ENCODE measurements around the gene SAYSD1. TPM values are rescaled to one million over a fixed set of nuclear protein-coding genes. Genes with fewer than 3 reads are reported as not detected.
A peak's percentile ranks its signal among the peaks of the same experiment; 100 is the strongest.

The SAYSD1 gene, protein sequence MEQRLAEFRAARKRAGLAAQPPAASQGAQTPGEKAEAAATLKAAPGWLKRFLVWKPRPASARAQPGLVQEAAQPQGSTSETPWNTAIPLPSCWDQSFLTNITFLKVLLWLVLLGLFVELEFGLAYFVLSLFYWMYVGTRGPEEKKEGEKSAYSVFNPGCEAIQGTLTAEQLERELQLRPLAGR
- 16.9 and 17.1 TPM in 2 replicates for total RNA-seq

DNA sequence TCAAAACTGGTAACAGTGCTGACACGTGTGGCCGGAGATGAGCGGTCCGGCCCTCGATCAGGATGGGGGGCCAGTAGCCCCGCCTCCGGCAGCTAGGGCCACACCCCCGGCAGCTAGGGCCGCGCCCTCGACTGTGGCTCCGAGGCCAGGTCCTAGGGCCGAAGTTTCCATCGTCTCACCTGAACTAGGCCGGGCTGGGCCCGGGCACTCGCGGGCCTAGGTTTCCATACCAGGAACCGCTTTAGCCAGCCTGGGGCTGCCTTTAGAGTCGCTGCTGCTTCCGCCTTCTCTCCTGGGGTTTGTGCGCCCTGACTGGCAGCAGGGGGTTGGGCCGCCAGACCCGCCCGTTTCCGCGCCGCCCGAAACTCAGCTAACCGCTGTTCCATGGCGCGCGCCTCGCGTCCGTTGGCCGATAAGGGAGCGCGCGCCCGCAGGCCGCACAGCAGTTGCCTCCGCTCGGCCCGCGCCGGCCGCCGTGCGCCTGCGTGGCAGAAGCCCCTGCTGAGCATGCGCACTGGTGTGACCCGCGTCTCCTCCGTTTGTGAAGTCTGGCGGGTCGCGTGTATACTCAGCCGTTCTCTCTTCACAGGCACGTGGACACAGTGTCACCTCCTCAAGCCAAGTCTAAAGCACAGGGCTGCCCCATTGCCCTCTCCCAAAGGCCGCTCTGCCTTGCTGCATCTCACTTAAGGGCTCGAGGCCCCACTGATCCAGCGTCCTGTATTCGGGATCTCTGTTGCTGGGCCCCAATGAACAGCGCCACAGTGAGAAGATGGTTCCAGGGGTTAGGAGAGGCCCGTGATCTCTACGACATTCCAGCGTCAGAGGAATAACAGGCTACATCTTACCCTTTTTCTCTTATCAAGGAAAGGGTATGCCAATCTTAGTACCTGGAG is at the start of gene SAYSD1:
Gene SAYSD1, minus strand, starts transcription at position 483 of the 896 bp plus-strand sequence. Its CDS starts 97 bp downstream, at position 386.
- peaks cover 57% of the 10 kb centered on the region for H3K4me1 Mint-ChIP-seq (ENCODE audit: low read depth)
- no peaks in the 10 kb centered on the region for H3K9me3 Mint-ChIP-seq
- peak; percentile 93 for DNase-seq (ENCODE audit: low spot score)
- peak within 1 kb of the TSS; percentile 99 for H3K27ac Mint-ChIP-seq
- intact Hi-C loops (cut with micrococcal nuclease) = loop anchor here (1.0 to 10.0 kb wide), 7 partner anchors 38 to 1960 kb away; partner anchors contain the start of genes DNAH8, KCNK5, NFYA and OARD1
- H3K36me3 Mint-ChIP-seq (ENCODE audit: low read depth) = peaks cover 19% of the 10 kb centered on the region
- peak within 1 kb of the TSS; percentile 93 for H3K4me3 Mint-ChIP-seq (ENCODE audit: low read depth)
- no peaks in the 10 kb centered on the region for H3K27me3 Mint-ChIP-seq (ENCODE audit: low read depth)

DNA sequence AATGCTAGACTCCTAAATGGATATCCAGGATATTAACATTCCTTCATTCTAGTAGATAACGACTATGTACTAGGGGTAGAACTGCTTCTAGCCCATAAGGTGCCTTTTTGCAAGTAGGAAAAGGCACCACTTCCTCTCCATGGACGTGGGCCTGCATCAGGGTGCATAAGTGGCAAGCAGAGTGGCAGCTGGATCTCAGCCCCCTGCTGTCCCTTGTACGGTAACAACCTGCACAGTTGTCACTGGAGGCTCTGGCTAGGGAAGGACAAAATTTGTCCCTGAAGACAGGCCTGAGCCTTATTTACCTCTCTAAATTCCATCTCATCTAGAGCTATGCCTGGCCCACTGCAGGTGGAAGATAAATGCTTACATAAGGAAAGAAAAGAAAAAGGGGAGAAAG is 42.5 kb upstream of the SAYSD1 start:
- Mint-ChIP-seq H3K27ac (no peak overlapping the region), H3K36me3 (ENCODE audit: low read depth) (peaks cover 21% of the 10 kb centered on the region), H3K4me1 (ENCODE audit: low read depth) (peaks cover 22% of the 10 kb centered on the region), H3K27me3 (ENCODE audit: low read depth) (no peaks in the 10 kb centered on the region), H3K4me3 (ENCODE audit: low read depth) (no peak overlapping the region), H3K9me3 (peaks cover 10% of the 10 kb centered on the region)
- DNase-seq (ENCODE audit: low spot score) = no peak
- intact Hi-C loops (cut with micrococcal nuclease) = no loop called here

DNA sequence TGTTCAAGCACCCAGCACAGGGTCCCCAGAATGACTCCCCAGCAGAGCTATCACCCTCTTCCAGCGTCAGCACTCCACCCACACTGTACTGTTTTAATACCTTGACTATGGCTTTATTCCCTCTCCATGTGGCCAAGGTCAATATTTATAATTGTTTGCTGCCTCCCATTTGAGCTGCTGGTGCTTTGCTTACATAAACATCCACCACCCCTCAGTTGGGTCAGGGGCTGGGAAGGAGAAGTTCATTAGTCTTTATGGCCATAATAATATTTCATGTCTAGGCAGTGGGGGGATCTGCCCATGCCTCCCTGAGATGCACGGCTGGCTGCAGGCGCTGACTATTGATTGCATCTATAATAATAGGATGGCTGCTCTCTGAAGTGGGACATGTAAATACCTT is 41.8 kb upstream of the SAYSD1 start:
- Mint-ChIP-seq H3K4me3 (ENCODE audit: low read depth) (no peak overlapping the region), H3K27ac (no peak overlapping the region), H3K4me1 (ENCODE audit: low read depth) (peaks cover 29% of the 10 kb centered on the region), H3K27me3 (ENCODE audit: low read depth) (no peaks in the 10 kb centered on the region), H3K36me3 (ENCODE audit: low read depth) (peaks cover 21% of the 10 kb centered on the region), H3K9me3 (peaks cover 10% of the 10 kb centered on the region)
- intact Hi-C loops (cut with micrococcal nuclease) = no loop called here
- DNase-seq (ENCODE audit: low spot score) = no peak

DNA sequence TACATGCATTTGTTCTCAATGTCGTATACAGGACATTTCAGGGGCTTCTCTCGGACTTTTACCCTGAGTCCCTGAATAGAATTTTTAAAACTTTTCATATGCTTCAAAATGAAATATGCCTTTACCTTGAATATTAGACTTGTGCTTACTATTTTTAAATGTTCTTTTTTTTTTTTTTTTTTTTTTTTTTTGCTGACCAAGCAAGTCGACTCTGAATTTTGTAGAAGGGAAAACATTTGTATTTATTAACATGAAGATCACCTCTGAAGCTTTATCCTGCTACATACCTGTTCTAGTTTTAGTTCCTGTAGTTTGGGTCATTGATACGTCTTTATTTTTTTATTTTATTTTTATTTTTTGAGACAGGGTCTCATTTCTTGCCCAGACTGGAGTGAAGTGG is 39.7 kb upstream of the SAYSD1 start:
- Mint-ChIP-seq H3K4me1 (ENCODE audit: low read depth) (peaks cover 46% of the 10 kb centered on the region), H3K27ac (peak overlapping the region; percentile 80), H3K4me3 (ENCODE audit: low read depth) (no peak overlapping the region), H3K36me3 (ENCODE audit: low read depth) (peaks cover 13% of the 10 kb centered on the region), H3K9me3 (peaks cover 3% of the 10 kb centered on the region), H3K27me3 (ENCODE audit: low read depth) (no peaks in the 10 kb centered on the region)
- DNase-seq (ENCODE audit: low spot score) = no peak
- intact Hi-C loops (cut with micrococcal nuclease) = loop anchor here (1.0 to 5.0 kb wide), 2 partner anchors 68 to 127 kb away; no protein-coding TSS in a partner anchor

DNA sequence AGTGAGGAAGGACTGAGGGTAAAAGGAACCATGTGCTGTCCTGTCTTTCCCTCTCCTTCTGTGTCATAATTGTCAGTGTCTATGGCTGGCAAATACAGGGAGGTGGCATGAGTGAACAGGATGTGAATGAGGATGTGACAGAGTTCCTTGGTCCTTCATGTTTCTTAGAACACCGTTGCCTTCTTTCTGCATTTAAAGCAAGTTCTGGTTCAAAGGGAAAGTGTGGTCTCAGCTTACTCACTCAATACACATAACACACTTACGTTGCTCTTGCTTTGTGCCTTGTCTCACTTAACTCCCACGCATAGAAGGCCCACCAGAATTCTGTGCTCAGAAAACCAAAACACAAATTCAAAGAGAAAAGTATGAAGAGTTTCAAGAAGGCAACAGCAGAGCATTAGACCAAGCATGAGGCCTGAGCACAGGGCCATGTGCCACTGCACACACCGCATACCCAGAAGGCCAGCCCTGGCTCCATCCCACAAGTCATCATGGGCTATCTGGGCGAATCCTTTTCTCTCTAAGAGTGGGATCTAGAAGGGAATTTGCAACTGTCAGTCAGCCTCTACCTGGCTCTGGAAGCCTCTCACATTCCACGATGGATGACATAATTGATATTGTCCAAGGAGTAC is 38.9 kb upstream of the SAYSD1 start:
- Mint-ChIP-seq H3K27ac (peak overlapping the region; percentile 80), H3K4me1 (ENCODE audit: low read depth) (peaks cover 49% of the 10 kb centered on the region), H3K4me3 (ENCODE audit: low read depth) (no peak overlapping the region), H3K27me3 (ENCODE audit: low read depth) (no peaks in the 10 kb centered on the region), H3K9me3 (no peaks in the 10 kb centered on the region), H3K36me3 (ENCODE audit: low read depth) (peaks cover 10% of the 10 kb centered on the region)
- intact Hi-C loops (cut with micrococcal nuclease) = loop anchor here (1.0 to 5.0 kb wide), 5 partner anchors 39 to 127 kb away; partner anchors contain the start of genes KCNK5 and SAYSD1
- no peak for DNase-seq (ENCODE audit: low spot score)

DNA sequence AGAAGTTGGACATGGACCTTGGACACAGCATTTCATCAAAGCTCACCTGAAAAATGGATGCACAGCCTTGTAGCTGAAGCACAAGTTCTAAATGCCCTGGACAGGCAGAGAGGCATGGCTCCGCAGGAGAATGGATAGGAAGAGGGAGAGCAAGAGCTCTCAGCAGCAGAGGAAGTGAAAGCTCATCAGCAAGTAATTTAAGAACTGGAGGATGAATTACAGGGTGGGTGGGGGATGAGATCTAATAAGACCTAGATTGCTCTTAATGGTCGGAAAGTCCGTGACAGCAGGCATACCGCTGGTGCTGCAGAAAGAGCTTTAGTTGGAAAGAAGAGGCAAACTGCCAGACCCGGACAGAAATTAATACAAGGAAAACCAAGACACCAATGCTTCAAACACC is 37.3 kb upstream of the SAYSD1 start:
- Mint-ChIP-seq H3K4me1 (ENCODE audit: low read depth) (peaks cover 49% of the 10 kb centered on the region), H3K27ac (peak overlapping the region; percentile 53), H3K36me3 (ENCODE audit: low read depth) (no peaks in the 10 kb centered on the region), H3K9me3 (no peaks in the 10 kb centered on the region), H3K4me3 (ENCODE audit: low read depth) (no peak overlapping the region), H3K27me3 (ENCODE audit: low read depth) (peaks cover 2% of the 10 kb centered on the region)
- no peak for DNase-seq (ENCODE audit: low spot score)
- intact Hi-C loops (cut with micrococcal nuclease) = loop anchor here (2.0 to 5.0 kb wide), 2 partner anchors 77 to 125 kb away; partner anchors contain the start of gene KCNK5

DNA sequence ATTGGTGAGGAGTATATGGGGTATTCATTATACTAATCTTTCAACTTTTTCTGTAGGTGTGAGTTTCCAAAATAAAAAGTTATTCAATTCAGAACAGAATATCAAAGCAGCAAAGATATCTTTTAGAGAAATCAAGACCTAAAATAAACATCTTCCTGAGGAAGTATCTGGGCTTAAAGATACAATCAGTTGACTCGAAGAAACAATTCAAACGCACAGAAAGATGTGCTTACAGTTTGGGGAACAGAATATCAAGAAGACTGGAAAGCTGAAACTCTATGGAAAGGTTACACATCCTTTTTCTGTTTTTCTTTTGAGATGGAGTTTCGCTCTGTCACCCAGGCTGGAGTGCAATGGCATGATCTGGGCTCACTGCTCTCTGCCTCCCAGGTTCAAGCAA is 36.2 kb upstream of the SAYSD1 start:
- Mint-ChIP-seq H3K36me3 (ENCODE audit: low read depth) (no peaks in the 10 kb centered on the region), H3K4me3 (ENCODE audit: low read depth) (no peak overlapping the region), H3K27ac (no peak overlapping the region), H3K9me3 (no peaks in the 10 kb centered on the region), H3K4me1 (ENCODE audit: low read depth) (peaks cover 44% of the 10 kb centered on the region), H3K27me3 (ENCODE audit: low read depth) (peaks cover 2% of the 10 kb centered on the region)
- intact Hi-C loops (cut with micrococcal nuclease) = loop anchor here (5.0 kb wide), 1 partner anchor 124 kb away; no protein-coding TSS in a partner anchor
- no peak for DNase-seq (ENCODE audit: low spot score)

DNA sequence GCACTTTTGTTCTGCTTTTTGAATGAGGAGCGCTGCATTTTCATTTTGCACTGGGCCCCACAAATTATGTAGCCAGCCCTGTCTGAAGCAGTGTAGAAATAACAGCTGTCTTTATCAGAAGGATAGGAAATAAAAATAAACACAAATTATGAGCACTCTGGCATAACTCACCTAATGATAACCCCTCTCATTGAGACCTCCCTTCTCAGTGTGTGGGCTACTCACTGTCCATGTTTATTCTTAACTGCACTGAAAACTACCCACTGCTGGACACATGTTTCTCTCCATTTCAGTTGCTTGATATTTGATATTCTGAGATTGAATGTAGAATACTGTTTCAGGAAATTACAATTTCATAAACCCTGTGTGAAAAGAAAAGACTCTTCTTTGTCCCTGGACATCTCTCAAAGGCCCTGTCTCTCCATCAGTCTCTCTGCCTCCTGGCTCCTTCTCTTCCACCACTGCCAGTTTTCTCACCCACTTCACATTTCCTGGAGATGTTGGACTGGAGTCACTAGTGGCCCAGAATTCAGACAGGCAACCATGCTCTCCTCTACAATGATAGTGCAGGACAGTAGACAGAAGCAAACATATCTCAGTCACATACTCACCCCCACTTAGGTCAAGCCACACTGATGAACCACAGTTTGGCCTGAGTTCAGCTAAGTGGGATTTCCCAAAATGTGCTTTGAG is 29.6 kb upstream of the SAYSD1 start:
- DNase-seq (ENCODE audit: low spot score) = no peak
- intact Hi-C loops (cut with micrococcal nuclease) = no loop called here
- no peaks in the 10 kb centered on the region for H3K9me3 Mint-ChIP-seq
- no peak overlapping the region for H3K4me3 Mint-ChIP-seq (ENCODE audit: low read depth)
- H3K4me1 Mint-ChIP-seq (ENCODE audit: low read depth) = peaks cover 11% of the 10 kb centered on the region
- no peaks in the 10 kb centered on the region for H3K36me3 Mint-ChIP-seq (ENCODE audit: low read depth)
- peaks cover 5% of the 10 kb centered on the region for H3K27me3 Mint-ChIP-seq (ENCODE audit: low read depth)
- no peak overlapping the region for H3K27ac Mint-ChIP-seq

DNA sequence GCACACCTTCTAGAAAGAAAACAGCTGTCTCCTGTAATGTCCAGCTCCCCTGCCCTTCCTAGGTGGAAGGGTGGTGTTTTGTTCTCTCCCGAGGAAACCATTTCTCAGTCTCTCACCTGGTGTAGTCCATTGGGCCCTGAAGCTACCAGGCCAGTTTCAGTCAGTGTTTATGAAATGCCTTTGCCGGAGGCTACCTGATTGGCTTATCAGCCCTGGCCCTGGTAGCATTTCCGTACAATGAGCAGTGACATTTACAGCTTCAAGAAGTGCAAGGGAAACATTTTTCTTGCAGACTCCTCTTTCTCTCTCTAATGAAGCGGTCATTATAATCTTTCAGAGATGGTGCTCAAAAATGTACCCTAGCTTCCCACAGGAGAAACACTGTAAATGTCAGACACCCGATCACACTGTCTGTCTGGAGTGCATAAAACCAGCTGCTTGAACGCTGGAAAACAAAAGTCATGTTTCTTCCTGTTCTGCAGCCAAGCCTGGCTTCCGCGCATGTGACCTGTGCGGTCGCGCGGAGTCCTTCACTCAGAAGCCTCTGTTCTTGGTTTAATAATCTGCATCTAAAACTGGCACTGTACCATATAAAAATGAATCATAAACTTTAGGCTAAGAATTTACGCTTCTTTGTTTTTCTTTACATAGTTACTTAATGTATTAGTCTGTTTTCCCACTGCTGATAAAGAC is 28.4 kb upstream of the SAYSD1 start:
- H3K9me3 Mint-ChIP-seq = no peaks in the 10 kb centered on the region
- peaks cover 6% of the 10 kb centered on the region for H3K27me3 Mint-ChIP-seq (ENCODE audit: low read depth)
- H3K4me1 Mint-ChIP-seq (ENCODE audit: low read depth) = peaks cover 9% of the 10 kb centered on the region
- H3K27ac Mint-ChIP-seq = no peak overlapping the region
- H3K4me3 Mint-ChIP-seq (ENCODE audit: low read depth) = no peak overlapping the region
- intact Hi-C loops (cut with micrococcal nuclease) = no loop called here
- DNase-seq (ENCODE audit: low spot score) = no peak
- no peaks in the 10 kb centered on the region for H3K36me3 Mint-ChIP-seq (ENCODE audit: low read depth)

DNA sequence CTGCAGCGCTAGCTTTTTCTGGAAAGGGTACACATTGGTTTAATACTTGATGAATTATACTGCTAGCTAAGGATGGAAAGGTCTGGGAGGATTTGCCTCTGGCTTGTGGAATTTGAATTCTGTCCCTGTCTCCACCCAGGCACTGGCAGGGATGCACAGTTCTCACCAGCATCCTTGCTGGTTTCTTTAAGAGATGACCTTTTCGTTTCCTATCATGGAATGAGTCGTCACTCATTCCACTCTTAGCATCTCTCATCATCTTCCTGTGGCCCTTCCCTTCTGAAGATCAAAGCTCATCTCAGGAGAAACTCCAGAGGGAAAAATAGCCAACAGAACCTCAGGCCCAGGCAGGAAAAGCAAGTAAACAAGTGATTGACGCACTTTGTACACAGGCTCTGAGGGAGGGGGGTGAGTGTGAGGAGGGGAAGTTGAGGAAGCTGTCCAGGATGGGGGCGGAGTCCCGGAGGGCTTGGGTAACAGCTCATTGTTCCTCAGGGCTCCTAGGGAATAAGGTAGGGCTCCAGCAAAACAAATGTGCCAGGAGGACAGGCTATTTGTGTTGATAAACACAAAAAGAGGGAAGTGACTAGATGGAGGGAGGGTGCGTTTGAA is 25.7 kb upstream of the SAYSD1 start:
- intact Hi-C loops (cut with micrococcal nuclease) = no loop called here
- H3K36me3 Mint-ChIP-seq (ENCODE audit: low read depth) = no peaks in the 10 kb centered on the region
- H3K9me3 Mint-ChIP-seq = no peaks in the 10 kb centered on the region
- DNase-seq (ENCODE audit: low spot score) = no peak
- H3K27ac Mint-ChIP-seq = no peak overlapping the region
- peaks cover 9% of the 10 kb centered on the region for H3K4me1 Mint-ChIP-seq (ENCODE audit: low read depth)
- no peak overlapping the region for H3K4me3 Mint-ChIP-seq (ENCODE audit: low read depth)
- H3K27me3 Mint-ChIP-seq (ENCODE audit: low read depth) = peaks cover 5% of the 10 kb centered on the region

DNA sequence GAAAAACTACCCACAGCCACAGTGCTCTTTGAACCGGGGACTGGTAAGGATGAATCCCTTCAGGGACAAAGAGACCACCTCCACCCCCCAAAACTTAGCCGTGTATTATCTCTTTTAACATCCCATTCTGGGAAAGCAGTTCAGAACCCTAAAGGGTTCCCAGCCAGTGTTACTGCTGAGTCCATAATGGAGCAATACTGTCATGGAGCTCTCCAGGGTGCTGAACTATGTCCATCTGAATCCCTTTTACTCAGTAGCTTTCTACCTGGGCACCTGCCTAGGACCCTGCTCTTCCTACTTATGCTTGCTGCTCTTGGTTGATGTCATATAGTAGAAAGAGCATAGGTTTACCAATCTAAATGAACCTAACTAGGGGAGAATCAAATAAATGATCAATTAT is 22.3 kb upstream of the SAYSD1 start:
- H3K9me3 Mint-ChIP-seq = no peaks in the 10 kb centered on the region
- H3K4me3 Mint-ChIP-seq (ENCODE audit: low read depth) = no peak overlapping the region
- peaks cover 6% of the 10 kb centered on the region for H3K4me1 Mint-ChIP-seq (ENCODE audit: low read depth)
- H3K27ac Mint-ChIP-seq = no peak overlapping the region
- DNase-seq (ENCODE audit: low spot score) = peak; percentile 21
- no peaks in the 10 kb centered on the region for H3K36me3 Mint-ChIP-seq (ENCODE audit: low read depth)
- intact Hi-C loops (cut with micrococcal nuclease) = no loop called here
- H3K27me3 Mint-ChIP-seq (ENCODE audit: low read depth) = peaks cover 5% of the 10 kb centered on the region

Data from activated T-helper 2 cell treated with anti-CD3 and anti-CD28 coated beads, Interferon-gamma antibody, Interleukin-2, Interleukin-4, amounts not matched to agents 10 μg/mL and 5 μg/mL and 100 μg/mL, durations not matched to agents 14 hours and 24 hours and 36 hours (primary cell).